HG02852 (cell line): ENCODE data around the gene ACSL5.
"Not testable (repeated sequence)": the region's sequence is repeated elsewhere in the genome, so short reads cannot be mapped to it uniquely, and the experiment has no call there.

Experiments
- ATAC-seq: cut with Tn5 transposase; IDR thresholded peaks from one replicate; pipeline ENCODE4 v1.9.1; 2021; ENCODE audit warnings: mild to moderate bottlenecking, moderate library complexity; ENCODE audit not compliant: unreplicated experiment

The ACSL5 gene

DNA sequence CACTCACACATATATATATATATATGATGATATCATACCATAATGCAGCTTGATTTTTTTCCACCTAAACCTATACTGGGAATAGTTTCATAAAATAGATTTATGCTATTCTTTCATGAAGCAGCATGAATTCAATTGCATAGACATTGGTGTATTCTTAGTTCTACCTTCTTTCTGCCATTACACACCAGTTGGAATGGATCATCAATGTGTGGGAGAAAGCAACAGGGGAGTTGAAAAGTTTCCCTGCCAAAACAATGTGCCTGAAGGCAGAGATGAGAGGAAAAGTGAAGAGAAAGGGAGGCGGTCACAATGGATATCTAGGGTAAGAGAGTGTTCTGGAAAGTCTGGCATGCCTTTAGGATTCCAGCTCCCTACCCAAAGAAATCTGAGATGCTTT, 25.2 kb upstream of the ACSL5 start:
- ATAC-seq = no peak

DNA sequence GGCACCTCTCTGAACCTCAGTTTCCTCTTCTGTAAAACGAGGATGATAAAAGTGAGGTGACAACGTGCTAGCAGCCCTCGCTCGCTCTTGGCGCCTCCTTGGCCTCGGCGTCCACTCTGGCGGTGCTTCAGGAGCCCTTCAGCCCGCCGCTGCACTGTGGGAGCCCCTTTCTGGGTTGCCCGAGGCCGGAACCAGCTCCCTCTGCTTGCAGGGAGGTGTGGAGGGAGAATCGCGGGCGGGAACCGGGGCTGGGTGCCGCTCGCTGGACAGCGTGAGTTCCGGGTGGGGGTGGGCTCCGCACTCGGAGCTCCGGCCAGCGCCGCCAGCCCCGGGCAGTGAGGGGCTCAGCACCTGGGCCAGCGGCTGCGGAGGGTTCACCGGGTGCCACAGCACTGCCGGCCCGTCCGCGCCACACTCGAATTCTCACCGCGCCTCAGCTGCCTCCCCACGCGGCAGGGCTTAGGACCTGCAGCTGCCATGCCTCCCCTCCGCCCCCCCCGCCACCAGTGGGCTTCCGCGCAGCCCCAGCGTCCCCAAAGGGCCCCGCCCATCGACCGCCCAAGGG, 24.3 kb upstream of the ACSL5 start:
- no peak for ATAC-seq

DNA sequence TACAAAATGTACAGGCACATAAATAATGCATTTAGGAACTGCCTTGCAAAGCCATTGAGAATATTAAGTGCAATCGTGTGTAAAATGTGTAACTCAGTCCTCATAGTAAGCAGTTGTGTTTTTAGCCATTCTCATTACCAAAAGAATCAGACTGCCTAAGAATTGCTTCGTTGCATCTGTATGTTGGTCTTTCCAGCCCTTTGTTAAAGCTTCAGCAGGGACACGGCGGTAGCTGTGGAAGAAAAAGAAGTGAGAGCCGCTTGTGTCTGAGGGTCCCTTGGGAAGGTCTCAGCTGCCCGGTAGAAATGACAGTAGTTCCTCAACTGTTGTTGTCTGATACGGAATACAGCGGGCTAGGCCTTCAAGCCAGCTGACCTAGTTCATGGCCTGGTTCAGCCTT, 22.8 kb upstream of the ACSL5 start:
- ATAC-seq = no peak

DNA sequence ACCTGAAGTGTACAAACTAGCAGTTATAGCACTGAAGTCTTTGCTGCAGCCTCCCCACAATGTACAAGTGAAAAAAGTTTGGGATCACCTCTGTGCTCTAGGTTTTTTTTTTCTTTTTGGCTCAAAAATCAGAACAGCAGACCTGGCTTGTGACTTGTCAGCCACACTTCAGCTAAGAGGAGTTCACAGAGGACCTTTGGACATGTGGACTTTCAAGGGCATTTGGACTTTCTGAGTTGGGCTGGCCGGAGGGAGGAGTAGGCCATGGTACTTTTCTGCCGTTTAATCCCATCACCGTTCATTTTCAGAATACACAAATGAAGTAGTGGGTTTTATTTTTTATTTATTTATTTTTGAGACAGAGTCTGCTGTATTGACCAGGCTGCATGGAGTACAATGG, 21.9 kb upstream of the ACSL5 start:
- ATAC-seq = no peak

DNA sequence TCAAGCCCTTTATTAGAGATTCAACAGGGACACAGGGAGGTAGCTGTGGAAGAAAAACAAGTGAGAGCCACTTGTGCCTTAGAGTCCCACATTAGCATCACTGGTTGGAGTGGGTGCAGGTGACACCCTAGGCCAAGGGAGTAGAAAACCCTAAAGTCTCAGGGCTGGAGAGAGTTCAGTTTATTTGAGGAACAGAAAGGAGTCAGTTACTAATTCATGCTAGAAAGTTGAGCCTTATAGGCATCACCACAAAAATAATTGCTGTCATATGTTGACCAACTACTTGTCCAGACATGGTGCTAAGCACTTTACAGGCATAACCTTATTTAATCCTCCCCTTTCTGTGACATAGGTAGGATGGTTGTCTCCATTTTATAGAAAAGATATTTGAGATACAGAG, 20.9 kb upstream of the ACSL5 start:
- no peak for ATAC-seq

DNA sequence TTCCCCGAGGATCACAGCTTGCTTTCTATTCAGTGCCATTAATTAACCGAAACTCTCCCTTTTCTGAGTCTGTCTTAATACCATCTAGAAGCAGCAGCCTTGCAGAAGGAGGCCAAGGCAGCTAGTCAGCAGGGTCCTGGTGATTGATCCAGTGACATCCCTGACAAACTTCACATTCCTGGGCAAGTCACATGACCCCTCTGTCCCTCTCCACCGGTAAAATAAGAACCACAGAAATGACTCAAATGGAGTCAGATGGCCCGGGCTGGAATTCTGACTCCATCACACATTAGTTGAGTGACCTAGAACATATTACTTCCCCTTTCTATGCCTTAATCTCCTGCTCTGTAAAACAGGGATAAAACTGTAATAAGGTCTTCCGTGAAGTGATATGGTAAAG, 17.2 kb upstream of the ACSL5 start:
- no peak for ATAC-seq

DNA sequence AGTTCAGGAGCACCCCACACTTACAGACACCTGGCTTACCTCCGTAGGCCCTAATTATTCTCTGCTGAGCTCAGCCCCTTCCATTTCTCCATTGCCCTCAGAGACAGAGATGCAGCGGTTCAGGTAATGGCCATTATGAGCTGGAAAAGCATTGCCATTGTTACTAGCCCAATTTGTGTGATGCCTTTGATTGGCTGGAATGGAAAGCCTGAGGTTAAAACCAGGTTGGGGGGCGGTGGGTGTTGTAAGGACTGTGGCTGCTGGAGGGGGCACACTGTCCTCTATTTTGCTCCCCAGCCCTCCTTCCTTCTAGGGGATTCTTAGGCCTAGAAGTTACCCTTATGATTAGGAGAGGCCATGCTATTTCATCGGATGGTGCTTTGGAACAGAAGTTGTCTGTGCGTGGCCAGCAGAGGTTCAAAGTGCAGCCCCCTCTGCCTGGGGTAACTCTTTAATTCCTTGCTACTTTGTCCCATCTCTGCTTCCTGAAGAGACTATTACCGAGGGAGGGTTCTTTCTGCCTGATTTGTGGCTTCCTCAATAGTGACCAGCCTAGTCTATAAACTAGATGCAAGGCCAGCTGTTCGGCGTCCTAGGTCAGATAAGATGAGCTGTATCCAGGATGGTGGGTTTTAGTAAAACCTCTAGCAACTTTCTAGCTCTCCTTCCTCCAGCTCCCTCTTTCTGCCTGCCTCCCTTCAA, 14.2 kb upstream of the ACSL5 start:
- ATAC-seq = no peak

DNA sequence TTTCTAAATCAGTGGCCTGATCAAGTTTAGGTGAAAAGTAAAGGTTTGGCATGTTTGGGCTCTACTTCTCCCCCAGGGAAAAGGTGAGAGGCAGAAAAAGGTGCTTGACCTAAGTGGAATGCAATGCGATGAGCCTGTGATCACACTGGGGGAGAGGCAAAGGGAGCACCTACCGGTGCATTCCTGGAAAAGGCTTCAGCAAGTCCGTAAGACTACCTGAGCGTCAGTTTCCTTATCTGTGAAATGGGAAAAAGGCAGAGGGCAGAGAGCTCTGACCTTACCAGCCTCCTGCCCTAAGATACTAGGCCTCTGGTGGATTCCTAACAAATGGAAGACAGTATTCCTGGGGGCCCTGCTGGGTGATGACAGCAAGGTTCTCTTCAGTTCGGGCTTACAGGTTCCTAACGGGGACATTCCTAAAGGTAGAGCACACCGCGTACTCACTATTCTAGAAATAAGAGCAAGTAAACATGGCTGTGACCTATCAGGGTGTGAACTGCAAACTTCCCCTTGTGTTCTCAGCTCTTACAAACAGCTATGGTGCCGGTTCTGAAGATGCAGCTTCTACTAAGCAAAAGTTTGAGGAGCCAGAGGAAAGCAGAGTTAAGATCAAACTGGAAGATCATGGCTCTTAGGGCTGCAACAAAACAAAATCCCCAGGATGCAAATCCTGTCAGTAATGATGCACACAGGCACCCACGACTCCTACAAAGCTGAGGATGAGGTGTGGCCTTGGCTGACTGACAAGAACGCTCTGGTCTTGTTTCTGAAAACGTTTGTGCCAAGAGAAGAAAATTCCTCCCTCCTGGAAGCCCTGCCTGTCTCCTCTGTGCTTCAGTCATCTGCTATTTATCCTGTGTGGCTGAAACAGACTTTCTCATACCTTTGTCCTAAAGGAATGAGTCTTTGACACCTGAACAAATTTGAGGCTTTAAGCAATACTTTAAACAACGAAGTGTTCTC, 13.3 kb upstream of the ACSL5 start:
- ATAC-seq = no peak

DNA sequence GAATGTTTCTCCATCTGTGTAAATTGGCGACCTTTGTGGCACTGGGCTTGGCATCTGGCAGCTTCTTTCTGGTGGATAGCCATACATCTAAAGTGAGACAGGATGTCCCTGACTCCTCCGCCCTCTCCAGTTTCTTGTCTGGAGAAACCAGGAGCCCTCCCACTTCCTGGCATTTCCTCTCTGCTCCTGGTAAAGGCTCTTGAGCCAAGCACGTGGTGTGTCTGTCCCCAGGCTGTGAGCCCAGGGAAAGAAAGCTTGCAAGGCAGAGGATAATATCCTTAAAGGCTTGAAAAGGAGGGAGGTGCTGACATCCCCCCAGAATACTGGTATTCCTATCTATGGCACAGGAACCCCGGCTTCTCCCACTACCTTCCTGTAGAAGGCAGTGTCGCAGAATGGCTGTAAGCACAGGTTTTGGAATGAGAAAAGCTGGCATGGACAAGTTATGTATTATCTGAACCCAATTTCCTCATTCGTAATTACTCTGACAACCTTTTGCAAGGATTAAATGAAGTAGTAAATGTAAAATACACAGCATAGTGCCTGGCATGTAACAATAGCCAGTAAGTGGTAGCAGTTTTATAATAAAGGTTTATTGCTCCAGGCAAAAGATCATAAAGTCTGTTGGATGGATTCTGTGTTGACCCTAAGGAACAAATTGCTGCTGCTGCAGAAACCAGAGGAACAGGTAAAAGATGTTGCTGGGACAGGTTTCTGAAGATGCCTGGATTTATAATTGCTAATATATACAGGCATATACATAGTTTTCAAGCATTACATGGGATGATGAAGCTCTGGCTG, 11.8 kb upstream of the ACSL5 start:
- no peak for ATAC-seq

DNA sequence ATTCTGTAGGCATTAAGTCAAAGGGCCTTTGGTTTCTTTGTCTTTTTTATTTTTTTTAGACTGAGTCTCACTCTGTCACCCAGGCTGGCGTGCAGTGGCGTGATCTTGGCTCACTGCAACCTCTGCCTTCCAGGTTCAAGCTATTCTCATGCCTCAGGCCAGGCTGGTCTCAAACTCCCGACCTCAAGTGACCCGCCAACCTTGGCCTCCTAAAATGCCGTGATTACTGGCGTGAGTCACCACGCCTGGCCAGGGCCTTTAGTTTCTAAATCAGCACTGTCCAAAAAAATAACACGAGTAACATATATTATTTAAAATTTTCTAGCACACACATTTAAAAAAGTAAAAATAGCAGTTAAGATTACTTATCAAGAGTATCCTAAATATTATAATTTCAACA, 11.1 kb upstream of the ACSL5 start:
- ATAC-seq = no peak

DNA sequence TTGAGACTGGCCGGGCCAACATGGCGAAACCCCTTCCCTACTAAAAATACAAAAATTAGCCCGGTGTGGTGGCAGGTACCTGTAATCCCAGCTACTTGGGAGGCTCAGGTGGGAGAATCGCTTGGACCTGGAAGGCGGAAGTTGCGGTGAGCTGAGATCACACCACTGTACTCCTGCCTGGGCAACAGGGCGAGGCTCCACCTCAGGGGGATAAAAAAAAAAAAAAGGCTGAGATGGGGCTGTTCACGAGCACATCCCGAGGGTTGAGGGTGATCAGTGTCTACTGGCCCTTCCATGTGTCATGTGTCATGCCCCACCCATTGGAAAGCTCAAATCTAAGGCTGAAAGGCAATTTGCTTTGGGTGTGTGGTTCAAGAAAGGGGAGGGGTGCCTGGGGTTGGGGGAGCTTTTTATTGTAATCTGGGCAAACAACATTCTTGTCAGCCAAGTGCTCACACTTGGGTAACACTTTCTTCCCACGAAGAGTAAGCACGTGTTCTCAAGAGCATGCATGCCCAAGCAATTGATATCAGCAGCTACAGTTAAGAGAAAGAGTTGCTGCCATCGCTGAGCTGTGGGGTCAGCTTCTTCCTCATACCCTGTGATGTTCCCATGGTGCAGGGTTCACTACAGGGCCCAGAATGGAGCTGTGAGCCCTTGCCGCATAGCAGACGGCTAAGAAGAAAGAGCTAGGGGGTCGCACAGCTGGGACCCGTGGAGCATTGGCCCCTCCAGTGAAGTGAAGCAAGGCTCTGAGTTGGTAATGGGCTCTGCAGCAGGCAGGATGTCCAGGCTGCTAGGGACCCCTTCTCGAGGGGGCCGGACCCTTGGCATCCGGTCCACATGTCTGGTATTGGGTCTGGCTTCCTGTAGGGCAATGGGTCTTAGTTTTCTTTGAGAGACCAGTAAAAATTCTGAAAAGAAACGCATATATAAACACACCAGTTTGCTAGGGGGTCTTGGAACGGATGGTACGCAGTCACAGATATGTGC, 9.9 kb upstream of the ACSL5 start:
- ATAC-seq = no peak

DNA sequence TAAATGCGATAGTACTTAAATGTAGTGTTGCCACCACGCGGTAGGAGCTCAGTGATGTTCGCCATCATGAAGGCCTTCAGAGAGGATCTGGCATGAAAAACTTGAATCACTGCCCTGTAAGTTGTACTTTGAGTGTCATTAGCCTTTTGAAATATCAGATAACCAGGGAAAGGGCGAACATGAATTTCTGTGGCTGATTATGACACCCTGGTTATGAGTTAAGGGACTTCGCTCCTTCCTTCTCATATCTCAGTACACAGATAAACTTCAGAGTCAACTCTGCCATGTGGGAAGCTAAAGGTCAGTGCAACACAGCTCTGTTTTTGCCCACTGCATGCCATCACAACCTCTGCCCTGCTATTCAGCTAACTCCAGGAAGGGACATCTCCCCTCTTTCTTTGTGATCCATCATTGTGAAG, 8.9 kb upstream of the ACSL5 start:
- ATAC-seq = no peak

DNA sequence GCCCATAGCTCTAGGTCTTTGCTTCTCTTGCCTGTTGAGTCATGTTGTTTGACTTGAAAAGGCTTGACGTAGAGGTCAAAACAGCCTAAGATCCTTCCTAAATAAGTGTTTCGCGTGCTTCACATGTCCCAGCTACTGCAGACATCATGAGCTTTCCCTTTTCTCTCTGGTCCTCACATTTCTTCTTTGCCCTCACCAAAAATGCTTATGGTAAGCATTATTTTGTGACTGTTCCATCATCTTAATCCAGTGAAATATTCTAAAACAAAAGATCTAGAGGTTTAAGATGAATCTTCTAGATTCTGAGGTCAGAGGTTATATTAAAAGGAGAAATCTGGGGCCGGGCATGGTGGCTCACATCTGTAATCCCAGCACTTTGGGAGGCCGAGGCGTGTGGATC, 8.5 kb upstream of the ACSL5 start:
- no peak for ATAC-seq

DNA sequence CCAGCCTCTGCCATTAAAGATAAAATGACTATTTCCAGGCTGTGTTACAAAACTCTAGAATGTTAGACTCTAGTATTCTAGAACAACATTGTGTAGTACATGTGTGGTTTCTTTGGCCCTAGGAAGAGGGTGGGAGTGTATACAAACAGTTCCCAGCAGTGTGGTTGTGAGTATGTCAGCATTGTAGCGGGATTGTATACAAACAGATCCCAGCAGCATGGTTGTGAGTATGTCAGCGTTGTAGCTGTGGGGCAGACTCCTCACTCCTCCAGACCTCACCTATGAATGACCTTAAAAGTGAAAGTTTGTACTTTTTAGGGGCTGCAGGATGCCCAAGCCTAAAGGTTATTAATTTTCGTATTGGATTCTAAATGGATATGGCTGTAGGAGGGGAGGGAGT, 6.9 kb upstream of the ACSL5 start:
- ATAC-seq = no peak

DNA sequence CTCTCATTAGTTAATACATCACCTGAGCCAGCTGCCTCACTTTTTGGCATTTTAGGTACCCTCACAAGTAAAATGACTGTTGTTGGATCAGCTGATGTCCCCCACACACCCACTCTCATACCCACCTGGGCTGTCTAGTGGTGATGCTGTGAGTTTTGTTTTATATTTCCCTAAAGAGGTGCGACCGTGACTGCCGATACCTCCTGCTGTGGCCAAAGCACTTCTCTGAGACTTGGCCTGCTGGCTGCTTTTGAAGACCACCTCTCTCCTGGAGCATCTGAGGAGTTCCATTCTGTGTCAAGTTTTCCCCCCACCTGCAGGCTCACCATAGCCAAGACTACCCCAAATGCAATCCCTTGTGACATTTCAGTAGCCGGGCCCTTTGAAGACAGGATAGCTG, 6.4 kb upstream of the ACSL5 start:
- no peak for ATAC-seq

DNA sequence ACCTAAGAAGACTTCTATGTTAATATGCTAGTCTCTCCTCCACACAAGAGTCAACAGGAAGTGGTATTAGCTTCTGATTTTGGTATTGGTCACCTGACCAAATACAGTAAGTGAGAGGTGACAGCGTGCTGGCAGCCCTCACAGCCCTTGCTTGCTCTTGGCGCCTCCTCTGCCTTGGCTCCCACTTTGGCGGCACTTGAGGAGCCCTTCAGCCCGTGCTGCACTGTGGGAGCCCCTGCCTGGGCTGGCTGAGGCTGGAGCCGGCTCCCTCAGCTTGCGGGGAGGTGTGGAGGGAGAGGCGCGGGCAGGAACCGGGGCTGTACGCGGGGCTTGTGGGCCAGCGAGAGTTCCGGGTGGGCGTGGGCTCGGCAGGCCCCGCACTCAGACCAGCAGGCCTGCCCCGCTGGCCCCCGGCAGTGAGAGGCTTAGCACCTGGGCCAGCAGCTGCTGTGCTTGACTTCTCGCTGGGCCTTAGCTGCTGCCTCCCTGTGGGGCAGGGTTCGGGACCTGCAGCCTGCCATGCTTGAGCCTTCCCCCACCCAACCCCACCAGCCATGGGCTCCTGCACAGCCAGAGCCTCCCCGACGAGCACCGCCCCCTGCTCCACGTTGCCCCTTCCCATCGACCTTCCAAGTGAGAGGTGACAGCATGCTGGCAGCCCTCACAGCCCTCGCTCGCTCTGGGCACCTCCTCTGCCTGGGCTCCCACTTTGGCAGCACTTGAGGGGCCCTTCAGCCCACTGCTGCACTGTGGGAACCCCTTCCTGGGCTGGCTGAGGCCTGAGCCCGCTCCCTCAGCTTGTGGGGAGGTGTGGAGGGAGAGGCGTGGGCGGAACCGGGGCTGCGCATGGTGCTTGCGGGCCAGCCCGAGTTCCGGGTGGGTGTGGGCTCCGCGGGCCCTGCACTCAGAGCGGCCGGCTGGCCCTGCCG, 4.2 kb upstream of the ACSL5 start:
- ATAC-seq = peak; percentile 86

DNA sequence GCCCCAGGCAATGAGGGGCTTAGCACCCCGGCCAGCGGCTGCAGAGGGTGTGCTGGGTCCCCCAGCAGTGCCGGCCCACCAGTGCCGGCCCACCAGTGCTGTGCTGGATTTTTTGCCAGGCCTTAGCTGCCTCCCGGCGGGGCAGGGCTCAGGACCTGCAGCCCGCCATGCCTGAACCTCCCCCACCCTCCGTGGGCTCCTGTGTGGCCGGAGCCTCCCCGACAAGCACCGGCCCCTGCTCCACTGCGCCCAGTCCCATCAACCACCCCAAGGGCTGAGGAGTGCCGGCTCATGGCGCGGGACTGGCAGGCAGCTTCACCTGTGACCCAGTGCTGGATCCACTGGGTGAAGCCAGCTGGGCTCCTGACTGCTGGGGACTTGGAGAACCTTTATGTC, 3.5 kb upstream of the ACSL5 start:
- ATAC-seq = no peak

DNA sequence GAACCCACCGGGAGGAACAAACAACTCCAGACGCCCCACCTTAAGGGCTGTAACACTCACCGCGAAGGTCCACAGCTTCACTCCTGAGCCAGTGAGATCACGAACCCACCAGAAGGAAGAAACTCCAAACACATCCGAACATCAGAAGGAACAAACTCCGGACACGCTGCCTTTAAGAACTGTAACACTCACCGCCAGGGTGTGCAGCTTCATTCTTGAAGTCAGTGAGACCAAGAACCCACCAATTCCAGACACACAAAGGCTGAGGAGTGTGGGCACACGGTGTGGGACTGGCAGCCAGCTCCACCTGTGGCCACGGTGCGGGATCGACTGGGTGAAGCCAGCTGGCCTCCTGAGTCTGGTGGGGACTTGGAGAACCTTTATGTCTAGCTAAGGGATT, 2.6 kb upstream of the ACSL5 start:
- ATAC-seq = not testable (repeated sequence)
